OCI-LY3 (cell line): ENCODE data around the gene CFAP43.

Source experiments
- H2AFZ ChIP-seq: fragments of 200-600, 300-600 bp; shearing (Covaris generic); 2 replicates; pipeline ENCODE4 v1.6.0; 2014; ENCODE audit warnings: antibody characterized with exemption, low read depth, low read length
- H3K27ac ChIP-seq: fragments of 200-600, 300-600 bp; sonication (generic); 2 replicates; pipeline ENCODE4 v1.5.1; 2014; ENCODE audit warnings: mild to moderate bottlenecking, low read length, moderate library complexity, mixed read lengths
- H3K27me3 ChIP-seq: fragments of 200-600, 300-600 bp; sonication (generic); 2 replicates; pipeline ENCODE4 v1.6.1; 2014; ENCODE audit warnings: low read depth, low read length, mixed read lengths
- H3K36me3 ChIP-seq: fragments of 200-600, 300-600 bp; sonication (generic); replicated peaks from 2 replicates; pipeline ENCODE3; 2014; ENCODE audit warnings: low read depth, low read length, mixed read lengths
- H3K4me1 ChIP-seq: fragments of 300-600, 200-600 bp; sonication (generic); 2 replicates; pipeline ENCODE4 v1.6.1; 2014; ENCODE audit warnings: low read length, mixed read lengths
- H3K4me2 ChIP-seq: fragments of 200-600, 300-600 bp; sonication (generic); 2 replicates; pipeline ENCODE4 v1.6.1; 2014; ENCODE audit warnings: low read length, mixed read lengths
- H3K4me3 ChIP-seq: fragments of 300-600, 200-600 bp; sonication (generic); 2 replicates; pipeline ENCODE4 v1.5.1; 2014; ENCODE audit warnings: antibody characterized with exemption, mild to moderate bottlenecking, low read length, moderate library complexity
- H3K79me2 ChIP-seq: fragments of 300-600, 200-600 bp; shearing (Covaris generic); 2 replicates; pipeline ENCODE4 v1.6.1; 2014; ENCODE audit warnings: mild to moderate bottlenecking, low read length, mixed read lengths
- H3K9ac ChIP-seq: fragments of 300-600, 200-600 bp; shearing (Covaris generic); 2 replicates; pipeline ENCODE4 v1.6.0; 2014; ENCODE audit warnings: mild to moderate bottlenecking, low read length, moderate library complexity
- H3K9me3 ChIP-seq: fragments of 200-600, 300-600 bp; shearing (Covaris generic); 2 replicates; pipeline ENCODE4 v1.6.1; 2014; ENCODE audit warnings: low read length, mixed read lengths; ENCODE audit not compliant: insufficient read depth
- H4K20me1 ChIP-seq: fragments of 200-600, 300-600 bp; sonication (generic); 2 replicates; pipeline ENCODE4 v1.6.1; 2016; ENCODE audit warnings: low read length, mixed read lengths; ENCODE audit not compliant: insufficient read depth
- EZH2phosphoT487 ChIP-seq: fragments of 200-600 bp; shearing (Covaris generic); IDR thresholded peaks from 2 replicates; pipeline ENCODE4 v1.6.1; 2018; ENCODE audit warnings: antibody characterized with exemption, mixed run types, low read depth
- TF ChIP-seq, protein P1 (sequence below): fragments of 200-600, 300-600 bp; sonication (generic); IDR thresholded peaks from 2 replicates; pipeline ENCODE4 v1.5.1; 2014; ENCODE audit warnings: antibody characterized with exemption, low read length, low read depth

The CFAP43 gene

DNA sequence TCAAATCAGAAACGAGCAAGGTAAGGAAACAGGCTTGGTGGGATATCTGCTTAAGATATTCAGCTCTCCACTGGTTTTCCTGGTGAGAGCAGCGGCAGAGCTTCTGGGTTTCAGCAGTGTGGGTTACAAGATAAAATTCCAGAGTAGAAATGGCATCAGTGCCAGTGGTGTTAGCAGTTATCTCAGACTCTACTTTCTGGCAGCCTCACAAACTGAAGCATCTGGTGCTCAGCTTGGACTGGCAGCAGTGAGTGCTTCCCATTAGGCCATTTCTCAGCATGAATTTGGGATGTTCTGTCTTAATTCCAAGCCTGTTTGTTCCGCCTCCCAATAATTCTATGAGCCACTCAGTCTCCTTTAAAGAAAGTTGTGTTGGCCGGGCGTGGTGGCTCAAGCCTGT lies 29.9 kb upstream of the CFAP43 start:
- no peak overlapping the region for H3K4me2 ChIP-seq
- no peak overlapping the region for H3K27ac ChIP-seq
- no peak overlapping the region for H3K9ac ChIP-seq
- no peaks in the 10 kb centered on the region for H3K27me3 ChIP-seq
- H3K79me2 ChIP-seq, result peaks cover 41% of the 10 kb centered on the region
- no peak overlapping the region for H2AFZ ChIP-seq
- peaks cover 34% of the 10 kb centered on the region for H3K36me3 ChIP-seq
- H4K20me1 ChIP-seq, result no peaks in the 10 kb centered on the region
- peaks cover under 1% of the 10 kb centered on the region for H3K4me1 ChIP-seq
- H3K9me3 ChIP-seq, result no peaks in the 10 kb centered on the region
- TF ChIP-seq EZH2phosphoT487, result no peak
- TF ChIP-seq, protein P1, sequence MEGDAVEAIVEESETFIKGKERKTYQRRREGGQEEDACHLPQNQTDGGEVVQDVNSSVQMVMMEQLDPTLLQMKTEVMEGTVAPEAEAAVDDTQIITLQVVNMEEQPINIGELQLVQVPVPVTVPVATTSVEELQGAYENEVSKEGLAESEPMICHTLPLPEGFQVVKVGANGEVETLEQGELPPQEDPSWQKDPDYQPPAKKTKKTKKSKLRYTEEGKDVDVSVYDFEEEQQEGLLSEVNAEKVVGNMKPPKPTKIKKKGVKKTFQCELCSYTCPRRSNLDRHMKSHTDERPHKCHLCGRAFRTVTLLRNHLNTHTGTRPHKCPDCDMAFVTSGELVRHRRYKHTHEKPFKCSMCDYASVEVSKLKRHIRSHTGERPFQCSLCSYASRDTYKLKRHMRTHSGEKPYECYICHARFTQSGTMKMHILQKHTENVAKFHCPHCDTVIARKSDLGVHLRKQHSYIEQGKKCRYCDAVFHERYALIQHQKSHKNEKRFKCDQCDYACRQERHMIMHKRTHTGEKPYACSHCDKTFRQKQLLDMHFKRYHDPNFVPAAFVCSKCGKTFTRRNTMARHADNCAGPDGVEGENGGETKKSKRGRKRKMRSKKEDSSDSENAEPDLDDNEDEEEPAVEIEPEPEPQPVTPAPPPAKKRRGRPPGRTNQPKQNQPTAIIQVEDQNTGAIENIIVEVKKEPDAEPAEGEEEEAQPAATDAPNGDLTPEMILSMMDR, result no peak
- no peak overlapping the region for H3K4me3 ChIP-seq

DNA sequence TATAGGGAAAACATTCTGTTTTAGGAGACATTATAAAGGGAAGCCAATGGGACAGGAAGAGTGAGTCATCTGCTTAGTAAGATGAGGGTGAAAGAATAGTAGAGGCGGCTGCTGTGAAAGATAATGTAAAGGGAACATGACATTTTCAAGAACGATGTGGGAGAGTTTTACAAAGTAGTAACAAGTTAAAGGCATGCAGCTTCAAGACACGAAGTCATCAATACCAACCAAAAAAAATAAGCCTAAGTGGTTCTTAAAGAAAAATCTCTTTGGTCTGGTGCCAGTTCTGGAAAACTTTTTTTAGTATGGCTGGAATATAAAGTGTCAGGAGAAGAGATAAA lies 28.6 kb upstream of the CFAP43 start:
- no peaks in the 10 kb centered on the region for H3K9me3 ChIP-seq
- no peak for TF ChIP-seq EZH2phosphoT487
- TF ChIP-seq, protein P1, result no peak
- H3K79me2 ChIP-seq, result peaks cover 45% of the 10 kb centered on the region
- H3K4me1 ChIP-seq, result peaks cover 9% of the 10 kb centered on the region
- no peak overlapping the region for H3K4me2 ChIP-seq
- H4K20me1 ChIP-seq, result no peaks in the 10 kb centered on the region
- H3K36me3 ChIP-seq, result peaks cover 28% of the 10 kb centered on the region
- no peak overlapping the region for H2AFZ ChIP-seq
- no peak overlapping the region for H3K4me3 ChIP-seq
- H3K27ac ChIP-seq, result no peak overlapping the region
- H3K9ac ChIP-seq, result no peak overlapping the region
- H3K27me3 ChIP-seq, result no peaks in the 10 kb centered on the region

DNA sequence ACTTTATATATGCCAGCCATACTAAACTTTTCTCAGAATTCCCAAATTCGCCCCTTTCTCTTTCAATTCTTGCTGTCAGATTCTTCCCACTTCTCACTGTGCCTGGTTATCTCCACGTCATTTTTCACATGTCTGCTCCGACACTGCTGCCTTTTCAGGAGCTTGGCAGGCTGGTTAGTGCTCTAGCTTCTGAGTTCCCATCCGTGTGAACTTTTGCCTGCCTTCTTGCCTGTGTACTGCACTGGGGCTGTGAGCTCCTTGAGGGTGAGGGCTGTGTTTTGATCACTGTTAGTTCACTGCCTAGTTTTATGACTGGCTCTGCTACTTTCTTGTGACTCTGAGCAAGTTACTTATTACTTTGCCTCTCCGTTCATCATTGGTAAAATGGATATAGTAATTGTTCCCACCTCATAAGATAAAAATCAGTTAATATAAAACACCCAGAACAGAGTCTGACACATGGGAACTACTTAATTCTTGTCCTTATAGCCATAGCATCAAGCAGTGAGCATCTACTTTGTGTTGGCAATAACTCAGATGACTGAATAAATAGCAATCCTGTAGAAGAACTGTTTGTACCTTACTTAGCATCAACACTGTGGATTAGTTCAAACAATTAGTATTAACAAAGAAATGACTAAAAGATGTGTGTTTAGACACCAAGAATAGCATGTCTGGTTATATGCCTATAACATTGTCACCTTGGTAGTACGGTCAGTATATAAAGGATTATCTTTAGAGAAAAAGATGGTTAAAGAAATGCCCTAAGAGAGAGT lies 28.0 kb upstream of the CFAP43 start:
- Histone ChIP-seq H3K27ac (no peak overlapping the region), H3K4me3 (no peak overlapping the region), H2AFZ (no peak overlapping the region), H3K27me3 (no peaks in the 10 kb centered on the region), H3K9me3 (no peaks in the 10 kb centered on the region), H3K4me1 (peaks cover 11% of the 10 kb centered on the region), H3K79me2 (peaks cover 45% of the 10 kb centered on the region), H3K9ac (no peak overlapping the region), H3K4me2 (no peak overlapping the region), H4K20me1 (no peaks in the 10 kb centered on the region), H3K36me3 (peaks cover 23% of the 10 kb centered on the region)
- TF ChIP-seq EZH2phosphoT487, result no peak
- TF ChIP-seq, protein P1, result no peak

DNA sequence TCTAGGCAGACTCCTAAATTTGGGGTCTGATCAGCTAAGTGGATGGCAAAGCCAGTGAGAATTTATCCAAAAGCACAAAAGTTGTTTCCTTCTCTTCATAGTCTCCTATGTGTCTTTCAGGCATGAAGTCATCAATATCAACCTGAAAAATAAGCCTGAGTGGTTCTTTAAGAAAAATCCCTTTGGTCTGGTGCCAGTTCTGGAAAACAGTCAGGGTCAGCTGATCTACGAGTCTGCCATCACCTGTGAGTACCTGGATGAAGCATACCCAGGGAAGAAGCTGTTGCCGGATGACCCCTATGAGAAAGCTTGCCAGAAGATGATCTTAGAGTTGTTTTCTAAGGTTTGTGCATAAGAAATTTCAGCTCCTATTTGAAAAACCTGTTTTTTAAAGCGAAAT lies 27.3 kb upstream of the CFAP43 start:
- H3K4me2 ChIP-seq, result no peak overlapping the region
- TF ChIP-seq, protein P1, result no peak
- no peak for TF ChIP-seq EZH2phosphoT487
- no peak overlapping the region for H3K4me3 ChIP-seq
- H3K36me3 ChIP-seq, result peaks cover 21% of the 10 kb centered on the region
- H3K9ac ChIP-seq, result no peak overlapping the region
- peaks cover 11% of the 10 kb centered on the region for H3K4me1 ChIP-seq
- H4K20me1 ChIP-seq, result no peaks in the 10 kb centered on the region
- no peak overlapping the region for H2AFZ ChIP-seq
- H3K79me2 ChIP-seq, result peaks cover 46% of the 10 kb centered on the region
- H3K27me3 ChIP-seq, result no peaks in the 10 kb centered on the region
- no peak overlapping the region for H3K27ac ChIP-seq
- H3K9me3 ChIP-seq, result no peaks in the 10 kb centered on the region
